GM19043 (cell line): Measurements from ENCODE around the gene GABRG3.

Experiments
- ATAC-seq: cut with Tn5 transposase; IDR thresholded peaks from one replicate; pipeline ENCODE4 v1.9.1; 2021; ENCODE audit warnings: low read depth; ENCODE audit not compliant: unreplicated experiment

Gene GABRG3

GRCh38 chr15:27530994-27531393 is 560.0 kb downstream of the GABRG3 start:
- ATAC-seq, result no peak

- no peak for ATAC-seq
These were observed 561.4 kb downstream of the GABRG3 start for GRCh38 chr15:27532358-27532757.

- no peak for ATAC-seq
These were observed 564.6 kb downstream of the GABRG3 start for GRCh38 chr15:27535445-27536129.

- no peak for ATAC-seq
These were observed 567.3 kb downstream of the GABRG3 start for GRCh38 chr15:27538325-27538724.

- ATAC-seq, result no peak
These were observed 570.6 kb downstream of the GABRG3 start for GRCh38 chr15:27541581-27541980.

- ATAC-seq, result no peak
These were observed 574.7 kb downstream of the GABRG3 start for GRCh38 chr15:27545494-27546255.

- ATAC-seq, result no peak
These were observed 578.8 kb downstream of the GABRG3 start for GRCh38 chr15:27549746-27550145.

- ATAC-seq, result no peak
These were observed 579.7 kb downstream of the GABRG3 start for GRCh38 chr15:27550635-27551034.

- ATAC-seq, result no peak
These were observed 590.8 kb downstream of the GABRG3 start for GRCh38 chr15:27561816-27562215.

- no peak for ATAC-seq
These were observed 592.9 kb downstream of the GABRG3 start for GRCh38 chr15:27563765-27564370.

GRCh38 chr15:27564656-27565055 is 593.7 kb downstream of the GABRG3 start:
- ATAC-seq, result no peak

- no peak for ATAC-seq
These were observed 599.8 kb downstream of the GABRG3 start for GRCh38 chr15:27570746-27571145.

GRCh38 chr15:27573805-27574485 is 603.0 kb downstream of the GABRG3 start:
- ATAC-seq, result no peak

- no peak for ATAC-seq
These were observed 603.6 kb downstream of the GABRG3 start for GRCh38 chr15:27574541-27575054.

- ATAC-seq, result no peak
These were observed 604.5 kb downstream of the GABRG3 start for GRCh38 chr15:27575521-27575920.

- ATAC-seq, result no peak
These were observed 605.6 kb downstream of the GABRG3 start for GRCh38 chr15:27576576-27576975.

- no peak for ATAC-seq
These were observed 608.8 kb downstream of the GABRG3 start for GRCh38 chr15:27579738-27580137.

- no peak for ATAC-seq
These were observed 611.9 kb downstream of the GABRG3 start for GRCh38 chr15:27582726-27583410.

GRCh38 chr15:27583651-27584050 is 612.7 kb downstream of the GABRG3 start:
- no peak for ATAC-seq

GRCh38 chr15:27585041-27585640 is 614.2 kb downstream of the GABRG3 start:
- ATAC-seq, result no peak
